Measurements from ENCODE around the gene RNF17.

Gene RNF17

DNA sequence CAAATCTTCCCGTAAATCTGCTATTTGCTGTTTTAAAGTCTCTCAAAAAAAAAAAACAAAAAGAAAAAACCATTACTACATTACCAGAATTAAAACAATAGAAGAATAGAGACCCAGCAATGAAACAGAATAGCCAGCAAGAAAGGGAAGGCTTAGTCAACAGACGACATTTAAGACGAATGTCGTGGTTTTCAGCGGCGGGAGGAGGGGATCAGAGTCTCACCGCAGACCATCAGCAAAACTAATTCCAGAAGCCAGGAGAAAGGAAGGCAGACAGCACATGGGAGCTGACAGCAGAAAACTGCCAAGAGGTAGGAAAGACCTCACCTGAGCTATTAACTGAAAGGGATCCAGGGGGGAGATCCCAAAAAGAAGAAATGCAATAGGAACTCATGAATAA is 128.9 kb downstream of the RNF17 start:
- no peak overlapping the region for H3K4me3 ChIP-seq (ENCODE audit: control insufficient read depth, low read depth, low read length)
- TF ChIP-seq, protein P1, sequence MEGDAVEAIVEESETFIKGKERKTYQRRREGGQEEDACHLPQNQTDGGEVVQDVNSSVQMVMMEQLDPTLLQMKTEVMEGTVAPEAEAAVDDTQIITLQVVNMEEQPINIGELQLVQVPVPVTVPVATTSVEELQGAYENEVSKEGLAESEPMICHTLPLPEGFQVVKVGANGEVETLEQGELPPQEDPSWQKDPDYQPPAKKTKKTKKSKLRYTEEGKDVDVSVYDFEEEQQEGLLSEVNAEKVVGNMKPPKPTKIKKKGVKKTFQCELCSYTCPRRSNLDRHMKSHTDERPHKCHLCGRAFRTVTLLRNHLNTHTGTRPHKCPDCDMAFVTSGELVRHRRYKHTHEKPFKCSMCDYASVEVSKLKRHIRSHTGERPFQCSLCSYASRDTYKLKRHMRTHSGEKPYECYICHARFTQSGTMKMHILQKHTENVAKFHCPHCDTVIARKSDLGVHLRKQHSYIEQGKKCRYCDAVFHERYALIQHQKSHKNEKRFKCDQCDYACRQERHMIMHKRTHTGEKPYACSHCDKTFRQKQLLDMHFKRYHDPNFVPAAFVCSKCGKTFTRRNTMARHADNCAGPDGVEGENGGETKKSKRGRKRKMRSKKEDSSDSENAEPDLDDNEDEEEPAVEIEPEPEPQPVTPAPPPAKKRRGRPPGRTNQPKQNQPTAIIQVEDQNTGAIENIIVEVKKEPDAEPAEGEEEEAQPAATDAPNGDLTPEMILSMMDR (IDR thresholded peaks at IDR 0.05; ENCODE audit: control insufficient read depth, insufficient read depth, low read depth, low read length, missing control alignments), result no peak
- no peak for DNase-seq (ENCODE audit: low read depth)

DNA sequence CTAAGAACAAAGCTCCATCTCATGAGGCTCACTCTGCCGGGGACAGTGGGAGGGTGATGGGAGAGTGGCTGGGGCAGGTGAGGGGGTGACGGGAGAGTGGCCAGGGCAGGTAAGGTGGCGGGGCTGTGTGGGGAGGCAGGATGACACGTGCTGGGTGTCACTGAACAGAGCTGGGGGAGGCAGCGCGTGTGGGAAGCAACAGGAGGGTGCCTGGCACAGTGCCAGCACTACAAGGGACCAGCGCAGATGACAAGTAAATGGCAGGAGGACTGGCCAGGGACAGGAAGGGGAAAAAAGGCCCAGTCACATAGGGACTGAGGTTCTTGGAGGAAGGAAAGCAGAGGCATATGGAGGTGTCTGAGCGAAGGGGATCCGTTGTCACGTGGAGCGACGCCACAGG is 129.9 kb downstream of the RNF17 start:
- H3K4me3 ChIP-seq (ENCODE audit: control insufficient read depth, low read depth, low read length), result no peak overlapping the region
- TF ChIP-seq, protein P1 (IDR thresholded peaks at IDR 0.05; ENCODE audit: control insufficient read depth, insufficient read depth, low read depth, low read length, missing control alignments), result no peak
- DNase-seq (ENCODE audit: low read depth), result no peak

DNA sequence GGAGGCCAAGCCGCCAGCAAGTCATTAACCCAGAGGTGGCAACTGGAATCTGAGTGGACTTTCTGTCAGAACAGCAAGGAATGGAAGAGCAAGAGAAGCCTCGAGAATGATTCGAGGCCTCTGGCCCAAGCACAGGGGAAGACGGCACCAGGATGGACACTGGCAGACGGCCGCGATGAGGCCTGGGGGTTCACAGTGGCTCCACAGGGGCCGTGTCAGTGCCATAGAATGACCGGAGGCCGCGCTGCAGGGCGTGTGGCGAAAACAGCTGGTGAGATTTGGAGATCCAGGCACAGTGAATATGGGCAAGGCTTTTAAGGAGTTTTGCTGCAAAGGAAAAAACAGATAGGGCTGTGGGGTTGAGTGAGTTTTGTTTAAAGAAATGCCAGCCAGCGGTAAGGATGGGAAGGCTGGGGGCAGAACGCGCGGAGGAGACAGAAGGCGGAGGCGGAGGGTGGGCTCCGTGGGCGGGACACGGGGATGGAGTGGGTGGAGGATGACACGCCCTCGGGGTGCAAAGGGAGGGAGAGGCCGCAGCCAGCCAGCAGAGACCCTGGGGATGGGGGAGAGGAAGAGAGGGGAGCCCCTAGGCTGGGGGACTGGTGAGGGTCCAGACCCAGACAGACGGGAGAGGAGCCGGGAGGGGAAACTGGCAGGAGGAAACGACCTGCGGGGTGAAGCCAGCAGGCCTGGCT is 130.5 kb downstream of the RNF17 start:
- TF ChIP-seq, protein P1 (IDR thresholded peaks at IDR 0.05; ENCODE audit: control insufficient read depth, insufficient read depth, low read depth, low read length, missing control alignments), result no peak
- no peak for DNase-seq (ENCODE audit: low read depth)
- no peak overlapping the region for H3K4me3 ChIP-seq (ENCODE audit: control insufficient read depth, low read depth, low read length)

DNA sequence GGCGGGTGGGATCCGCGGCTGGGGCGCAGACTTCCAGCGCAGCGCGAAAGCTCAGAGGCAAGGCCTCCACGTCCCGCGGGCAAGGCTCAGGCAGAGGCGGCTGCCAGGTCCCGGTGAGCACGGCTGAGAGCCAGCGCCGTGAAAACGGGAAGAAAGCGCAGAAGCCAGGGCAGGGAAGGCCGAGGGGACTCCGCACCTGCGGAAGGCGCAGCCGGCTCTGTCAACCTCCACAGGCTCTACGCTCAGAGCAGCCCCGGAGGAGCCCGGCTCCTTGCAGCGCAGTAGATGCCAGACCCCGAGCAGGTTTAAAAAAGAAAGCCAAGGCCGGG is 131.0 kb downstream of the RNF17 start:
- TF ChIP-seq, protein P1 (IDR thresholded peaks at IDR 0.05; ENCODE audit: control insufficient read depth, insufficient read depth, low read depth, low read length, missing control alignments), result no peak
- no peak overlapping the region for H3K4me3 ChIP-seq (ENCODE audit: control insufficient read depth, low read depth, low read length)
- DNase-seq (ENCODE audit: low read depth), result no peak

DNA sequence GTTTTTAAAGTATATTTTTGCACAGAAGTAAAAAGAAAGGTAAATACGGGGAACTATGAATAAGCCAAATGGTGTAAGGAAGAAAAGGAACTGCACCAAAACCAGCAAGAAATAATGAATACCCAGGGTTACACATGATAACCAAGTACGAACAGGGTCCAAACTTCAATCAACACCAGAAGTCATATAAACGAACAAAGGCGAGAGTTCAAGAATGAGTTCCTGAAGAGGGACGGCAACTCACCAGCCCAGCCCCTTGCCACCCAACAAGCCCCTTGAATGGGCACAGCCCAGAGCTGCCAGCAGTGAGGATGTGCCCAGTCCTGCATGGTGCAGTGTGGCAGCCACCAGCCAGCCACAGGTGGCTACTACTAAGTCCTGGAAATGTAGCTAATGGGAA is 132.1 kb downstream of the RNF17 start:
- H3K4me3 ChIP-seq (ENCODE audit: control insufficient read depth, low read depth, low read length), result no peak overlapping the region
- DNase-seq (ENCODE audit: low read depth), result no peak
- TF ChIP-seq, protein P1 (IDR thresholded peaks at IDR 0.05; ENCODE audit: control insufficient read depth, insufficient read depth, low read depth, low read length, missing control alignments), result no peak

DNA sequence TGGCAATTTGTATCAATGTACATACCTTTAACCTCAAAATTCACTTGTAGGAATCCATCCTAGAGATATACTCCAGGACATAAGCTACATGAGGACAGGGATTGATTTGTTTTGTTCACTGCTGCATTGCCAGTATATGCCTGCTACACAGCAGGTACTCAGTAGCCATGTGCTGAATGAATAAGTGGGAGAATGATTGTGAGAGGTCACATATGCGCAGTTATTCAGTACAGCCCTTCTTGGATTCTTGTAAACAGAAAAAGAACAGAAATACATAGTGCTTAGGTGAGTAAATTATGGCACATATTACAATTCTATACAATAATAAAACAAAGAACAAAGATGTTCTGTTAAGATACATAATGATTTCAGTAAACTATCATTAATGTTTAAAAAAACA is 133.3 kb downstream of the RNF17 start:
- TF ChIP-seq, protein P1 (IDR thresholded peaks at IDR 0.05; ENCODE audit: control insufficient read depth, insufficient read depth, low read depth, low read length, missing control alignments), result no peak
- DNase-seq (ENCODE audit: low read depth), result no peak
- H3K4me3 ChIP-seq (ENCODE audit: control insufficient read depth, low read depth, low read length), result no peak overlapping the region

DNA sequence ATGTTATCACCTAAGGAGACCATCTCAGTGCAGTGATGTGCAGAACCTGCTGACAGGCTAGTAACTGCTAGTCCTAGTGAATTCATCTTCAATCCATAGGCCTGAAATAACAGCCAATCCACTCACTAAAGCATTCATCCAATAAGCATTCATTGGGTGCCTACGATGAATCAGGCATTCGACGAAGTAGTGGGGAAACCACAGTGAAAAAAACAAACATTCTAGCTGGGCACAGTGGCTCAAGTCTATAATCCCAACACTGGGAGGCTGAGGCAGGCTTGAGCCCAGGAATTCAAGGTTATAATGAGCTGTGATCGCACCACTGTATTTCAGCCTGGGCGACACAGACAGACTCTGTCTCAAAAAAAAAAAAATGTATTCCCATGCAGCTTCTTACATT is 135.6 kb downstream of the RNF17 start:
- no peak overlapping the region for H3K4me3 ChIP-seq (ENCODE audit: control insufficient read depth, low read depth, low read length)
- DNase-seq (ENCODE audit: low read depth), result no peak
- TF ChIP-seq, protein P1 (IDR thresholded peaks at IDR 0.05; ENCODE audit: control insufficient read depth, insufficient read depth, low read depth, low read length, missing control alignments), result no peak
